Brain microvascular endothelial cell (primary cell): ENCODE data around the gene HOXA6.

Source experiments
- DNase-seq: peaks from one replicate; pipeline ENCODE4 v3.0.0-alpha.2; 2020
- H3K27ac ChIP-seq: fragments of 250-450 bp; sonication (Bioruptor Pico); 2 replicates; pipeline ENCODE4 v1.5.1; 2020; ENCODE audit warnings: mild to moderate bottlenecking, moderate library complexity
- H3K27me3 ChIP-seq: fragments of 250-450 bp; sonication (Bioruptor Pico); replicated peaks from 2 replicates; pipeline ENCODE4 v1.5.1; 2020; ENCODE audit warnings: mild to moderate bottlenecking
- H3K36me3 ChIP-seq: fragments of 250-450 bp; sonication (Bioruptor Pico); replicated peaks from 2 replicates; pipeline ENCODE4 v1.5.1; 2020; ENCODE audit warnings: mild to moderate bottlenecking
- H3K4me3 ChIP-seq: 2 replicates; pipeline ENCODE4 v1.5.1; 2011; ENCODE audit warnings: low read depth, mild to moderate bottlenecking, control low read depth, low read length, moderate library complexity
- CTCF ChIP-seq: IDR thresholded peaks from 2 replicates; pipeline ENCODE4 v1.5.1; 2011; ENCODE audit warnings: low read depth, mild to moderate bottlenecking, moderate library complexity, low read length, control low read depth, inconsistent platforms; ENCODE audit errors: missing control alignments
- in situ Hi-C: cut with HindIII; loops from 2 replicates; pipeline ENCODE4 v1.10.0; 2017; ENCODE audit warnings: low sequenced_read_pairs, low pct_ligation_motif_present

HOXA6 gene

GRCh38 chr7:27156508-27156898 is 8.9 kb upstream of the HOXA6 start, which contains the start of gene HOXA7:
Gene HOXA7 (minus strand): TSS chr7:27156675. CDS start chr7:27156545, 130 bp downstream.
- H3K27ac ChIP-seq = no peak within 1 kb of the TSS
- no peak within 1 kb of the TSS for H3K4me3 ChIP-seq
- no peaks in the 10 kb centered on the region for H3K36me3 ChIP-seq
- peaks cover 97% of the 10 kb centered on the region for H3K27me3 ChIP-seq
- no peak for TF ChIP-seq CTCF
- DNase-seq = no peak
- in situ Hi-C loops = no loop called here

GRCh38 chr7:27155816-27156507 is 8.4 kb upstream of the HOXA6 start:
- in situ Hi-C loops = no loop called here
- DNase-seq = no peak
- Histone ChIP-seq H3K4me3 (no peak overlapping the region), H3K36me3 (no peaks in the 10 kb centered on the region), H3K27ac (no peak overlapping the region), H3K27me3 (peaks cover 99% of the 10 kb centered on the region)
- TF ChIP-seq CTCF = no peak

GRCh38 chr7:27154901-27155815 is 7.6 kb upstream of the HOXA6 start:
- Histone ChIP-seq H3K4me3 (no peak overlapping the region), H3K27ac (no peak overlapping the region), H3K27me3 (peaks cover 98% of the 10 kb centered on the region), H3K36me3 (no peaks in the 10 kb centered on the region)
- TF ChIP-seq CTCF = no peak
- no peak for DNase-seq
- in situ Hi-C loops = no loop called here

GRCh38 chr7:27154369-27154768 is 6.8 kb upstream of the HOXA6 start:
- no peak overlapping the region for H3K4me3 ChIP-seq
- no peaks in the 10 kb centered on the region for H3K36me3 ChIP-seq
- no peak for DNase-seq
- H3K27me3 ChIP-seq = peaks cover 96% of the 10 kb centered on the region
- in situ Hi-C loops = no loop called here
- H3K27ac ChIP-seq = no peak overlapping the region
- no peak for TF ChIP-seq CTCF

- no peak for TF ChIP-seq CTCF
- H3K27ac ChIP-seq = no peak overlapping the region
- peaks cover 96% of the 10 kb centered on the region for H3K27me3 ChIP-seq
- DNase-seq = no peak
- H3K4me3 ChIP-seq = no peak overlapping the region
- H3K36me3 ChIP-seq = no peaks in the 10 kb centered on the region
- in situ Hi-C loops = no loop called here
Observed at GRCh38 chr7:27153526-27153925, 6.0 kb upstream of the HOXA6 start.
